SU-DHL-6 (cell line): ENCODE measurements around the gene RNFT2.
"Not testable (repeated sequence)": the region's sequence is repeated elsewhere in the genome, so short reads cannot be mapped to it uniquely, and the experiment has no call there.

Experiments
- H2AFZ ChIP-seq: fragments of 200-600 bp; sonication (generic); 2 replicates; pipeline ENCODE4 v1.6.1; 2014; ENCODE audit warnings: low read depth, mild to moderate bottlenecking, moderate library complexity, mixed read lengths, antibody characterized with exemption, low read length; ENCODE audit not compliant: severe bottlenecking
- H3F3A ChIP-seq: fragments of 200-600 bp; shearing (Covaris generic); 2 replicates; pipeline ENCODE4 v1.6.0; 2016; ENCODE audit warnings: antibody characterized with exemption, mild to moderate bottlenecking; ENCODE audit not compliant: insufficient read depth
- H3K27ac ChIP-seq: fragments of 200-600 bp; sonication (generic); 2 replicates; pipeline ENCODE4 v1.5.1; 2016; ENCODE audit warnings: low read depth, mild to moderate bottlenecking, low read length, moderate library complexity, mixed read lengths
- H3K27me3 ChIP-seq: fragments of 200-600 bp; sonication (generic), shearing (Covaris generic); 2 replicates; pipeline ENCODE4 v1.6.0; 2014; ENCODE audit warnings: mild to moderate bottlenecking, low read length
- H3K36me3 ChIP-seq: fragments of 200-600 bp; sonication (generic); 2 replicates; pipeline ENCODE4 v1.6.1; 2014; ENCODE audit warnings: mild to moderate bottlenecking, low read length, mixed read lengths
- H3K4me2 ChIP-seq: fragments of 300-600, 200-600 bp; shearing (Covaris generic), sonication (generic); 2 replicates; pipeline ENCODE4 v1.6.0; 2014; ENCODE audit warnings: low read length, low read depth, mild to moderate bottlenecking; ENCODE audit not compliant: poor library complexity, severe bottlenecking
- H3K4me3 ChIP-seq: fragments of 200-600 bp; sonication (generic); 2 replicates; pipeline ENCODE4 v1.5.1; 2014; ENCODE audit warnings: antibody characterized with exemption, low read length, mild to moderate bottlenecking, mixed read lengths; ENCODE audit not compliant: insufficient read depth, poor library complexity, severe bottlenecking
- H3K79me2 ChIP-seq: fragments of 200-600 bp; sonication (generic); 2 replicates; pipeline ENCODE4 v1.6.1; 2014; ENCODE audit warnings: mild to moderate bottlenecking, low read length, moderate library complexity; ENCODE audit not compliant: insufficient read depth
- H3K9ac ChIP-seq: fragments of 200-600 bp; sonication (generic); 2 replicates; pipeline ENCODE4 v1.7.0; 2014; ENCODE audit warnings: mild to moderate bottlenecking, low read length
- H3K9me2 ChIP-seq: fragments of 200-600 bp; sonication (generic); replicated peaks from 2 replicates; pipeline ENCODE4 v1.6.1; 2014; ENCODE audit warnings: low read length; ENCODE audit not compliant: insufficient read depth
- H3K9me3 ChIP-seq: fragments of 200-600 bp; sonication (generic); 2 replicates; pipeline ENCODE4 v1.6.1; 2014; ENCODE audit warnings: low read length, mixed read lengths; ENCODE audit not compliant: insufficient read depth
- H4K20me1 ChIP-seq: fragments of 200-600 bp; sonication (generic); 2 replicates; pipeline ENCODE4 v1.6.1; 2014; ENCODE audit warnings: low read depth, mild to moderate bottlenecking, antibody characterized with exemption, low read length, moderate library complexity, mixed read lengths
- EZH2phosphoT487 ChIP-seq: fragments of 200-600 bp; sonication (generic), shearing (Covaris generic); conservative IDR thresholded peaks from 2 replicates; pipeline ENCODE4 v1.6.1; 2018; ENCODE audit warnings: mild to moderate bottlenecking, antibody characterized with exemption, low read length, moderate library complexity, mixed read lengths
- TF ChIP-seq, protein P1 (sequence below): fragments of 200-600 bp; sonication (generic); IDR thresholded peaks from one replicate; pipeline ENCODE4 v1.5.1; 2017; ENCODE audit warnings: antibody characterized with exemption, mild to moderate bottlenecking, low read length, moderate library complexity; ENCODE audit not compliant: insufficient read depth, poor library complexity, severe bottlenecking

RNFT2 gene

GRCh38 chr12:116808113-116809105 lies 70.3 kb downstream of the RNFT2 start:
- Histone ChIP-seq H3K4me3 (no peak overlapping the region), H3K9me2 (no peaks in the 10 kb centered on the region), H3K4me2 (no peak overlapping the region), H3K27me3 (no peaks in the 10 kb centered on the region), H3F3A (peaks cover 18% of the 10 kb centered on the region), H3K9ac (no peak overlapping the region), H2AFZ (no peak overlapping the region), H3K27ac (no peak overlapping the region), H3K79me2 (no peaks in the 10 kb centered on the region), H3K9me3 (no peaks in the 10 kb centered on the region), H4K20me1 (no peaks in the 10 kb centered on the region), H3K36me3 (no peaks in the 10 kb centered on the region; the same call in 1 of the 2 replicates)
- no peak for TF ChIP-seq EZH2phosphoT487
- TF ChIP-seq, protein P1, sequence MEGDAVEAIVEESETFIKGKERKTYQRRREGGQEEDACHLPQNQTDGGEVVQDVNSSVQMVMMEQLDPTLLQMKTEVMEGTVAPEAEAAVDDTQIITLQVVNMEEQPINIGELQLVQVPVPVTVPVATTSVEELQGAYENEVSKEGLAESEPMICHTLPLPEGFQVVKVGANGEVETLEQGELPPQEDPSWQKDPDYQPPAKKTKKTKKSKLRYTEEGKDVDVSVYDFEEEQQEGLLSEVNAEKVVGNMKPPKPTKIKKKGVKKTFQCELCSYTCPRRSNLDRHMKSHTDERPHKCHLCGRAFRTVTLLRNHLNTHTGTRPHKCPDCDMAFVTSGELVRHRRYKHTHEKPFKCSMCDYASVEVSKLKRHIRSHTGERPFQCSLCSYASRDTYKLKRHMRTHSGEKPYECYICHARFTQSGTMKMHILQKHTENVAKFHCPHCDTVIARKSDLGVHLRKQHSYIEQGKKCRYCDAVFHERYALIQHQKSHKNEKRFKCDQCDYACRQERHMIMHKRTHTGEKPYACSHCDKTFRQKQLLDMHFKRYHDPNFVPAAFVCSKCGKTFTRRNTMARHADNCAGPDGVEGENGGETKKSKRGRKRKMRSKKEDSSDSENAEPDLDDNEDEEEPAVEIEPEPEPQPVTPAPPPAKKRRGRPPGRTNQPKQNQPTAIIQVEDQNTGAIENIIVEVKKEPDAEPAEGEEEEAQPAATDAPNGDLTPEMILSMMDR: no peak

DNA sequence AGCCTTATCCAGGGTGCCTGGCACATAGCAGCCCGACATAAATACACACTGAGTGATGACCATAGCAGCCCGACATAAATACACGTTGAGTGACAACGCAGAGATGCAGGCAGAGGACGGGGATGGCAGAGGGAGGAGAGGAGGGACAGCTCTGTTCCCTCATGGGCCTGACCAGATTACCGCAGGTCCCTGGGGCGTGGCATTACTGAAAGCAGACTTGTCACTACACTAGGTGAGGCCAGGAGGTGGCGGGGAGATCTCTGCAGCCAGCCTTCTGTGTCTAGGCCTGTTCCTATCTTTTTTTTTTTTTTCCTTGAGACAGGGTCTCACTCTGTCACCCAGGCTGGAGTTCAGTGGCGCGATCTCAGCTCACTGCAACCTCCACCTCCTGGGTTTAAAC lies 74.1 kb downstream of the RNFT2 start:
- H3F3A ChIP-seq: peaks cover 31% of the 10 kb centered on the region
- no peak overlapping the region for H2AFZ ChIP-seq
- H3K27ac ChIP-seq: peak overlapping the region; percentile 94
- no peaks in the 10 kb centered on the region for H3K27me3 ChIP-seq
- H3K4me3 ChIP-seq: peak overlapping the region; percentile 5
- H3K9me2 ChIP-seq: no peaks in the 10 kb centered on the region
- peak overlapping the region; percentile 39 for H3K4me2 ChIP-seq
- no peaks in the 10 kb centered on the region for H3K9me3 ChIP-seq
- no peak for TF ChIP-seq EZH2phosphoT487
- TF ChIP-seq, protein P1: no peak
- H3K79me2 ChIP-seq: no peaks in the 10 kb centered on the region
- no peaks in the 10 kb centered on the region for H4K20me1 ChIP-seq
- peak overlapping the region; percentile 43 for H3K9ac ChIP-seq
- H3K36me3 ChIP-seq: no peaks in the 10 kb centered on the region; the same call in 1 of the 2 replicates

DNA sequence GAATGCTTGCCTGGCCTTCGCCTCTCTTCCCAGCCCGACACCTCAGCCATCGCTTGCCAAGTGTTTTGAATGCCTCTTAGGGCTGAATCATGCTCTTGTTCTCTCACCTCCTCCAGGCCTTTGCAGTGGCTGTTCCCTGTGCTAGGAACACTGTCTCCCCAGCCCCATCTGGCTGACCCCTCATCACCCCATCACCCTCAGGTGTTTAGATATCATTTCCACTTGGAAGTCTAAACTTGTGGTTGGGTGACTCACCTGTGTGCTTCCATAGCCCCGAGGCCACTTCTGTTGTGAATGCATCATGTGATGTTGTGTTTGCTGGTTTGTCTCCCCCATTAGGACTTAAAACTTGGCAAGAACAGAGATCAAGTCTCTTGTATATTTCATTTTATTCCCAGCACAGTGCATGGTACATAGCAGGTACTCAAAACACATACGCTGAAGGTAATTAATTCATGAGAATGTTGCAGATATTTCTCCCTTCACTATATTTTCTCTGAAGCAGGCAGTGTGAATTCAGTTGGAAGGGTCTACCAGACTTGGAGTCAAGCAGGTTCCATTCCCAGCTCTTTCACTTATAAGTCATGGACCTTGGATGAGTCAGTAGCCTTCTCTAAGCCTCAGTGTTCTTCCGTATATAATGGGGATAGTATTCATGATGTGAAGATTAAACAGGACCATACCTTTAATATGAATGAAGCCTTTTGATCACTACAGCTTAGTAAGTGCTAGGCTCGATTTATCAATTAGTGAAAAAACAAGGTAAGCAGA lies 75.3 kb downstream of the RNFT2 start:
- peaks cover 43% of the 10 kb centered on the region for H3F3A ChIP-seq
- no peak overlapping the region for H3K4me3 ChIP-seq
- H3K9me2 ChIP-seq: no peaks in the 10 kb centered on the region
- no peaks in the 10 kb centered on the region; the same call in 1 of the 2 replicates for H3K36me3 ChIP-seq
- peak overlapping the region; percentile 34 for H3K4me2 ChIP-seq
- H2AFZ ChIP-seq: no peak overlapping the region
- H4K20me1 ChIP-seq: no peaks in the 10 kb centered on the region
- H3K9me3 ChIP-seq: no peaks in the 10 kb centered on the region
- no peaks in the 10 kb centered on the region for H3K79me2 ChIP-seq
- no peaks in the 10 kb centered on the region for H3K27me3 ChIP-seq
- TF ChIP-seq, protein P1: no peak
- H3K27ac ChIP-seq: peak overlapping the region; percentile 94
- peak overlapping the region; percentile 12; the same call in 1 of the 2 replicates for H3K9ac ChIP-seq

- H3K27me3 ChIP-seq, H4K20me1 ChIP-seq, H3K9me2 ChIP-seq, H3K4me3 ChIP-seq, H3K36me3 ChIP-seq, H3K9me3 ChIP-seq, H2AFZ ChIP-seq, H3K79me2 ChIP-seq: not testable (repeated sequence)
- H3K9ac ChIP-seq: peak overlapping the region; percentile 16; the same call in 1 of the 2 replicates
- peak overlapping the region; percentile 94 for H3K27ac ChIP-seq
- H3K4me2 ChIP-seq: peak overlapping the region; percentile 24
- peaks cover 49% of the 10 kb centered on the region for H3F3A ChIP-seq
Observed at GRCh38 chr12:116814766-116815165, 76.7 kb downstream of the RNFT2 start.
